ENCODE measurements around the gene HBG1. TPM values are rescaled to one million over a fixed set of nuclear protein-coding genes. Genes with fewer than 3 reads are reported as not detected.

Gene HBG1
- total and polyA plus RNA-seq, 2 experiments from 2014 or later = not detected

GRCh38 chr11:5240056-5240455 lies 9.6 kb downstream of the HBG1 start:
- H3K4me3 Mint-ChIP-seq = no peak overlapping the region
- TF ChIP-seq EZH2 (IDR thresholded peaks at IDR 0.05; ENCODE audit: low read depth, unreplicated experiment) = no peak
- no peak for TF ChIP-seq EZH2phosphoT487 (IDR thresholded peaks at IDR 0.05; ENCODE audit: unreplicated experiment)
- TF ChIP-seq CREB1 (CRISPR knock-in tag; IDR thresholded peaks at IDR 0.05; ENCODE audit: low read depth) = no peak
- TF ChIP-seq JUNB (IDR thresholded peaks at IDR 0.05; ENCODE audit: unreplicated experiment) = no peak
- TF ChIP-seq ZNF114 (CRISPR knock-in tag; IDR thresholded peaks at IDR 0.05) = no peak
- TF ChIP-seq, protein P1, sequence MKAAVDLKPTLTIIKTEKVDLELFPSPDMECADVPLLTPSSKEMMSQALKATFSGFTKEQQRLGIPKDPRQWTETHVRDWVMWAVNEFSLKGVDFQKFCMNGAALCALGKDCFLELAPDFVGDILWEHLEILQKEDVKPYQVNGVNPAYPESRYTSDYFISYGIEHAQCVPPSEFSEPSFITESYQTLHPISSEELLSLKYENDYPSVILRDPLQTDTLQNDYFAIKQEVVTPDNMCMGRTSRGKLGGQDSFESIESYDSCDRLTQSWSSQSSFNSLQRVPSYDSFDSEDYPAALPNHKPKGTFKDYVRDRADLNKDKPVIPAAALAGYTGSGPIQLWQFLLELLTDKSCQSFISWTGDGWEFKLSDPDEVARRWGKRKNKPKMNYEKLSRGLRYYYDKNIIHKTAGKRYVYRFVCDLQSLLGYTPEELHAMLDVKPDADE (IDR thresholded peaks at IDR 0.05) = no peak
- no peak for TF ChIP-seq NANOG (IDR thresholded peaks at IDR 0.05; ENCODE audit: borderline replicate concordance)
- TF ChIP-seq, protein P2, sequence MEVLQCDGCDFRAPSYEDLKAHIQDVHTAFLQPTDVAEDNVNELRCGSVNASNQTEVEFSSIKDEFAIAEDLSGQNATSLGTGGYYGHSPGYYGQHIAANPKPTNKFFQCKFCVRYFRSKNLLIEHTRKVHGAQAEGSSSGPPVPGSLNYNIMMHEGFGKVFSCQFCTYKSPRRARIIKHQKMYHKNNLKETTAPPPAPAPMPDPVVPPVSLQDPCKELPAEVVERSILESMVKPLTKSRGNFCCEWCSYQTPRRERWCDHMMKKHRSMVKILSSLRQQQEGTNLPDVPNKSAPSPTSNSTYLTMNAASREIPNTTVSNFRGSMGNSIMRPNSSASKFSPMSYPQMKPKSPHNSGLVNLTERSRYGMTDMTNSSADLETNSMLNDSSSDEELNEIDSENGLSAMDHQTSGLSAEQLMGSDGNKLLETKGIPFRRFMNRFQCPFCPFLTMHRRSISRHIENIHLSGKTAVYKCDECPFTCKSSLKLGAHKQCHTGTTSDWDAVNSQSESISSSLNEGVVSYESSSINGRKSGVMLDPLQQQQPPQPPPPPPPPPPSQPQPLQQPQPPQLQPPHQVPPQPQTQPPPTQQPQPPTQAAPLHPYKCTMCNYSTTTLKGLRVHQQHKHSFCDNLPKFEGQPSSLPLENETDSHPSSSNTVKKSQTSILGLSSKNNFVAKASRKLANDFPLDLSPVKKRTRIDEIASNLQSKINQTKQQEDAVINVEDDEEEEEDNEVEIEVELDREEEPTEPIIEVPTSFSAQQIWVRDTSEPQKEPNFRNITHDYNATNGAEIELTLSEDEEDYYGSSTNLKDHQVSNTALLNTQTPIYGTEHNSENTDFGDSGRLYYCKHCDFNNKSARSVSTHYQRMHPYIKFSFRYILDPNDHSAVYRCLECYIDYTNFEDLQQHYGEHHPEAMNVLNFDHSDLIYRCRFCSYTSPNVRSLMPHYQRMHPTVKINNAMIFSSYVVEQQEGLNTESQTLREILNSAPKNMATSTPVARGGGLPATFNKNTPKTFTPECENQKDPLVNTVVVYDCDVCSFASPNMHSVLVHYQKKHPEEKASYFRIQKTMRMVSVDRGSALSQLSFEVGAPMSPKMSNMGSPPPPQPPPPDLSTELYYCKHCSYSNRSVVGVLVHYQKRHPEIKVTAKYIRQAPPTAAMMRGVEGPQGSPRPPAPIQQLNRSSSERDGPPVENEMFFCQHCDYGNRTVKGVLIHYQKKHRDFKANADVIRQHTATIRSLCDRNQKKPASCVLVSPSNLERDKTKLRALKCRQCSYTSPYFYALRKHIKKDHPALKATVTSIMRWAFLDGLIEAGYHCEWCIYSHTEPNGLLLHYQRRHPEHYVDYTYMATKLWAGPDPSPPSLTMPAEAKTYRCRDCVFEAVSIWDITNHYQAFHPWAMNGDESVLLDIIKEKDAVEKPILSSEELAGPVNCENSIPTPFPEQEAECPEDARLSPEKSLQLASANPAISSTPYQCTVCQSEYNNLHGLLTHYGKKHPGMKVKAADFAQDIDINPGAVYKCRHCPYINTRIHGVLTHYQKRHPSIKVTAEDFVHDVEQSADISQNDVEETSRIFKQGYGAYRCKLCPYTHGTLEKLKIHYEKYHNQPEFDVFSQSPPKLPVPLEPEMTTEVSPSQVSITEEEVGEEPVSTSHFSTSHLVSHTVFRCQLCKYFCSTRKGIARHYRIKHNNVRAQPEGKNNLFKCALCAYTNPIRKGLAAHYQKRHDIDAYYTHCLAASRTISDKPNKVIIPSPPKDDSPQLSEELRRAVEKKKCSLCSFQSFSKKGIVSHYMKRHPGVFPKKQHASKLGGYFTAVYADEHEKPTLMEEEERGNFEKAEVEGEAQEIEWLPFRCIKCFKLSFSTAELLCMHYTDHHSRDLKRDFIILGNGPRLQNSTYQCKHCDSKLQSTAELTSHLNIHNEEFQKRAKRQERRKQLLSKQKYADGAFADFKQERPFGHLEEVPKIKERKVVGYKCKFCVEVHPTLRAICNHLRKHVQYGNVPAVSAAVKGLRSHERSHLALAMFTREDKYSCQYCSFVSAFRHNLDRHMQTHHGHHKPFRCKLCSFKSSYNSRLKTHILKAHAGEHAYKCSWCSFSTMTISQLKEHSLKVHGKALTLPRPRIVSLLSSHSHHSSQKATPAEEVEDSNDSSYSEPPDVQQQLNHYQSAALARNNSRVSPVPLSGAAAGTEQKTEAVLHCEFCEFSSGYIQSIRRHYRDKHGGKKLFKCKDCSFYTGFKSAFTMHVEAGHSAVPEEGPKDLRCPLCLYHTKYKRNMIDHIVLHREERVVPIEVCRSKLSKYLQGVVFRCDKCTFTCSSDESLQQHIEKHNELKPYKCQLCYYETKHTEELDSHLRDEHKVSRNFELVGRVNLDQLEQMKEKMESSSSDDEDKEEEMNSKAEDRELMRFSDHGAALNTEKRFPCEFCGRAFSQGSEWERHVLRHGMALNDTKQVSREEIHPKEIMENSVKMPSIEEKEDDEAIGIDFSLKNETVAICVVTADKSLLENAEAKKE (CRISPR knock-in tag; IDR thresholded peaks at IDR 0.05) = no peak
- no peak for TF ChIP-seq CTCF (conservative IDR thresholded peaks at IDR 0.05; ENCODE audit: low read depth in 2 of 2)
- no peak for TF ChIP-seq REST (IDR thresholded peaks at IDR 0.05; ENCODE audit: unreplicated experiment)
- TF ChIP-seq POLR2AphosphoS5 (IDR thresholded peaks at IDR 0.05; ENCODE audit: low read depth) = no peak
- no peak for TF ChIP-seq ZNF331 (CRISPR knock-in tag; IDR thresholded peaks at IDR 0.05; ENCODE audit: low read depth)
- TF ChIP-seq STAT1 (IDR thresholded peaks at IDR 0.05; ENCODE audit: unreplicated experiment) = no peak
- Histone ChIP-seq H4K20me1 (replicated peaks; ENCODE audit: insufficient read depth) (no peaks in the 10 kb centered on the region), H3K4me2 (no peak overlapping the region), H3K27me3 (ENCODE audit: insufficient read depth) (no peaks in the 10 kb centered on the region), H3F3A (replicated peaks; ENCODE audit: low read depth) (no peaks in the 10 kb centered on the region), H3K27ac (ENCODE audit: low read depth) (no peak overlapping the region), H2AFZ (no peak overlapping the region), H3K36me3 (ENCODE audit: insufficient read depth) (no peaks in the 10 kb centered on the region), H3K4me1 (ENCODE audit: insufficient read depth) (no peaks in the 10 kb centered on the region), H3K79me2 (replicated peaks; ENCODE audit: insufficient read depth) (no peaks in the 10 kb centered on the region), H3K9me2 (ENCODE audit: insufficient read depth) (0 out of 2 replicates have a peak, but pooled peaks cover 2% of the 10 kb centered on the region), H3K4me3 (no peak overlapping the region)
- no peaks in the 10 kb centered on the region for H3K36me3 Mint-ChIP-seq (ENCODE audit: low read depth)
- H3K9me3 Mint-ChIP-seq = no peaks in the 10 kb centered on the region
- DNase-seq (ENCODE audit: low spot score) (no peak), ATAC-seq (no peak)
- H3K4me1 Mint-ChIP-seq = no peaks in the 10 kb centered on the region
- peaks cover 7% of the 10 kb centered on the region for H3K27me3 Mint-ChIP-seq (ENCODE audit: insufficient read depth, low read depth, poor library complexity)
- H3K27ac Mint-ChIP-seq = no peak overlapping the region

Measured in GM23338 (cell line).